ENCODE measurements around the gene ST8SIA5.

The ST8SIA5 gene

DNA sequence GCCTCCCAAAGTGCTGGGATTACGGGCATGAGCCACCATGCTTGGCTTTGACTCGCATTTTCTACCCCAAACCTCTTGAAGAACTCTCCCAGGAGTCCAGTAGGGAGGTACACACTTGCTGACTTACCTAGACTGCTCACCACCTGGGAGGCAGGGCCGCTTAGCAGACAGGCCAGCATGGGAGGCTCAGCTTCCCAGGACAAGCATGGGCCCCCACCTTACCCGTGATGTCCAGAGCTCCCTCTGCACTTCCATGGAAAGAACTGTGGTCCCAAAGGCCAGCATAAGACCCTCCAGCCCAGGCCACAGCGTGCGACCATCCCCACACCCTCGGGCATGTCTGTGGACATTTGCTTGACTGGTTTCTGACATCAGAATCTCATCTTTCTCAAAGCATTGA, 36.8 kb downstream of the ST8SIA5 start:
- Histone ChIP-seq H3K79me2 (ENCODE audit: insufficient read depth, low read length) (no peaks in the 10 kb centered on the region), H3K27ac (ENCODE audit: low read depth, low read length, poor library complexity, severe bottlenecking) (no peak overlapping the region), H3K4me3 (ENCODE audit: low read depth, low read length, poor library complexity, severe bottlenecking) (no peak overlapping the region), H4K20me1 (ENCODE audit: insufficient read depth, low read length) (no peaks in the 10 kb centered on the region), H3K27me3 (ENCODE audit: insufficient read depth, low read length) (no peaks in the 10 kb centered on the region; the same call in 1 of the 2 replicates), H3K9me2 (ENCODE audit: low read depth, low read length) (no peaks in the 10 kb centered on the region), H3K4me1 (ENCODE audit: insufficient read depth, low read length, severe bottlenecking) (no peaks in the 10 kb centered on the region), H2AFZ (ENCODE audit: low read length) (no peak overlapping the region), H3K4me2 (ENCODE audit: low read length) (no peak overlapping the region), H3K9ac (ENCODE audit: low read length) (no peak overlapping the region), H3K9me3 (ENCODE audit: low read length) (no peaks in the 10 kb centered on the region), H3K36me3 (ENCODE audit: insufficient read depth, low read length) (no peaks in the 10 kb centered on the region), H3F3A (ENCODE audit: insufficient read depth, low read length) (no peaks in the 10 kb centered on the region)
- TF ChIP-seq, protein P1, sequence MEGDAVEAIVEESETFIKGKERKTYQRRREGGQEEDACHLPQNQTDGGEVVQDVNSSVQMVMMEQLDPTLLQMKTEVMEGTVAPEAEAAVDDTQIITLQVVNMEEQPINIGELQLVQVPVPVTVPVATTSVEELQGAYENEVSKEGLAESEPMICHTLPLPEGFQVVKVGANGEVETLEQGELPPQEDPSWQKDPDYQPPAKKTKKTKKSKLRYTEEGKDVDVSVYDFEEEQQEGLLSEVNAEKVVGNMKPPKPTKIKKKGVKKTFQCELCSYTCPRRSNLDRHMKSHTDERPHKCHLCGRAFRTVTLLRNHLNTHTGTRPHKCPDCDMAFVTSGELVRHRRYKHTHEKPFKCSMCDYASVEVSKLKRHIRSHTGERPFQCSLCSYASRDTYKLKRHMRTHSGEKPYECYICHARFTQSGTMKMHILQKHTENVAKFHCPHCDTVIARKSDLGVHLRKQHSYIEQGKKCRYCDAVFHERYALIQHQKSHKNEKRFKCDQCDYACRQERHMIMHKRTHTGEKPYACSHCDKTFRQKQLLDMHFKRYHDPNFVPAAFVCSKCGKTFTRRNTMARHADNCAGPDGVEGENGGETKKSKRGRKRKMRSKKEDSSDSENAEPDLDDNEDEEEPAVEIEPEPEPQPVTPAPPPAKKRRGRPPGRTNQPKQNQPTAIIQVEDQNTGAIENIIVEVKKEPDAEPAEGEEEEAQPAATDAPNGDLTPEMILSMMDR (IDR thresholded peaks at IDR 0.05; ENCODE audit: low read length) = no peak
- no peak for TF ChIP-seq EZH2 (IDR thresholded peaks at IDR 0.05; ENCODE audit: borderline replicate concordance, low read length)

DNA sequence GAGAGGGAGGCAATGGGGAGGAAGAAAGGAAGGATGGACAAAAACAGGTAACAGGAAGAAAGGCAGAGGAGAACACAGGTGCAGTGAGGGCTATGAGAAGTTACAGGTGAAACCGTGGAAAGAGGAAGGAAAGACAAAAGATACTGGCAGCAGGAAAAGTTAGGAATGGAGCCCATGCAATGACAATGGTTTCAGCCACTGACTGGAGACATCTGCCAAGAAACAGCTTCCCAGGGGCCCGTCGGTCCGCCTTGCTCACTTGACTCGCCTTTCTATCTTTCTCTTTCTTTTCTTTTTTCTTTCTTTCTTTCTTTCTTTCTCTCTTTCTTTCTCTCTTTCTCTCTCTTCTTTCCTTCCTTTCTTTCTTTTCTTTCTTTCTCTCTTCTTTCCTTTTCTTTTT, 37.5 kb downstream of the ST8SIA5 start:
- Histone ChIP-seq H3F3A (ENCODE audit: insufficient read depth, low read length) (no peaks in the 10 kb centered on the region), H3K27me3 (ENCODE audit: insufficient read depth, low read length) (no peaks in the 10 kb centered on the region; the same call in 1 of the 2 replicates), H3K79me2 (ENCODE audit: insufficient read depth, low read length) (no peaks in the 10 kb centered on the region), H3K4me1 (ENCODE audit: insufficient read depth, low read length, severe bottlenecking) (no peaks in the 10 kb centered on the region), H3K4me2 (ENCODE audit: low read length) (no peak overlapping the region), H3K9me3 (ENCODE audit: low read length) (no peaks in the 10 kb centered on the region), H3K4me3 (ENCODE audit: low read depth, low read length, poor library complexity, severe bottlenecking) (no peak overlapping the region), H2AFZ (ENCODE audit: low read length) (no peak overlapping the region), H3K9me2 (ENCODE audit: low read depth, low read length) (no peaks in the 10 kb centered on the region), H3K36me3 (ENCODE audit: insufficient read depth, low read length) (no peaks in the 10 kb centered on the region), H3K9ac (ENCODE audit: low read length) (no peak overlapping the region), H3K27ac (ENCODE audit: low read depth, low read length, poor library complexity, severe bottlenecking) (no peak overlapping the region), H4K20me1 (ENCODE audit: insufficient read depth, low read length) (no peaks in the 10 kb centered on the region)
- TF ChIP-seq, protein P1 (IDR thresholded peaks at IDR 0.05; ENCODE audit: low read length) = no peak
- TF ChIP-seq EZH2 (IDR thresholded peaks at IDR 0.05; ENCODE audit: borderline replicate concordance, low read length) = no peak

DNA sequence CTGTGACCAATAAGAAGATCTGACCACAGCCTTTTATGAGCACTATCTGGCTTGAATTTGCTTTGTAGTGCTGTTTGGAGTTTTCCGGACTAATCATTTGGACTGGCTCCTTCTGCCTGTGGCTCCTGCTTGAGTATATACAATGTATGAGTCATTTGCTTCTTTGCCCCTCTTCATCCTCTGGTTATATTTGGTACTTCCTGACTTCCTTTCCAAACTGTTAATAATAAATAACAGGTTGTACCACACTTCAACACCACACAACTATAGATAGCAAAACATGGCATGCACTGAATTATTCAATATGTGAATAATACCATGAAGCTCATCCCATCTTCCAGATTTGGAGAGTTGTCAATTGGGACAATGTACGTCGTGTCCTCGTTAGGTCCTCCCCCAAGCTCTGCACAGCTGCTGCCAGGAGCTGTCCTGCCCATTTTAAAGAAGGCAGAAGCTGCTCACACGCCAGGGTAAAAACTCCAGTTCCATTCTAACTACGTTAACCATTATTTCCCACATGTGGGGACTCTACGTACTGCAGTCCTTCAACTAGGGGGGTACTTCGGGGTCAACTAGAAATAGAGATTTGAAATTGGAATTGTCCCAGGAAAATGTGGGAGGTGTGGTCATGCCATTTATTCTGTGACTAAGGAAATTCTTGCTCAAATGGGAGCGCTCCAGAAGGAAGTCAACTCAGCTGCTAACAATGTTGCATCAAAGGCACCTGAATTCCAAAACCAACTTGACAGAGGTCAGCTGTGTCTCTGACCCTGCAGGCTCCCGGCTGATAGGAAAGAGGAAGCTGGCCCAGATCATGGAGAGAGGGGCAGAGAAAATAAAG, 38.1 kb downstream of the ST8SIA5 start:
- Histone ChIP-seq H3K27me3 (ENCODE audit: insufficient read depth, low read length) (no peaks in the 10 kb centered on the region; the same call in 1 of the 2 replicates), H3K4me1 (ENCODE audit: insufficient read depth, low read length, severe bottlenecking) (no peaks in the 10 kb centered on the region), H3K4me3 (ENCODE audit: low read depth, low read length, poor library complexity, severe bottlenecking) (no peak overlapping the region), H3K9me2 (ENCODE audit: low read depth, low read length) (no peaks in the 10 kb centered on the region), H3K9me3 (ENCODE audit: low read length) (no peaks in the 10 kb centered on the region), H3K36me3 (ENCODE audit: insufficient read depth, low read length) (no peaks in the 10 kb centered on the region), H2AFZ (ENCODE audit: low read length) (no peak overlapping the region), H3K9ac (ENCODE audit: low read length) (no peak overlapping the region), H3K4me2 (ENCODE audit: low read length) (no peak overlapping the region), H3K27ac (ENCODE audit: low read depth, low read length, poor library complexity, severe bottlenecking) (no peak overlapping the region), H4K20me1 (ENCODE audit: insufficient read depth, low read length) (no peaks in the 10 kb centered on the region), H3K79me2 (ENCODE audit: insufficient read depth, low read length) (no peaks in the 10 kb centered on the region), H3F3A (ENCODE audit: insufficient read depth, low read length) (no peaks in the 10 kb centered on the region)
- TF ChIP-seq, protein P1 (IDR thresholded peaks at IDR 0.05; ENCODE audit: low read length) = no peak
- TF ChIP-seq EZH2 (IDR thresholded peaks at IDR 0.05; ENCODE audit: borderline replicate concordance, low read length) = no peak

Measured in OCI-LY1 (cell line).